Measurements from ENCODE around the gene NEU4.
A peak's percentile ranks its signal among the peaks of the same experiment; 100 is the strongest.
"Not testable (repeated sequence)": the region's sequence is repeated elsewhere in the genome, so short reads cannot be mapped to it uniquely, and the experiment has no call there.

The NEU4 gene

DNA sequence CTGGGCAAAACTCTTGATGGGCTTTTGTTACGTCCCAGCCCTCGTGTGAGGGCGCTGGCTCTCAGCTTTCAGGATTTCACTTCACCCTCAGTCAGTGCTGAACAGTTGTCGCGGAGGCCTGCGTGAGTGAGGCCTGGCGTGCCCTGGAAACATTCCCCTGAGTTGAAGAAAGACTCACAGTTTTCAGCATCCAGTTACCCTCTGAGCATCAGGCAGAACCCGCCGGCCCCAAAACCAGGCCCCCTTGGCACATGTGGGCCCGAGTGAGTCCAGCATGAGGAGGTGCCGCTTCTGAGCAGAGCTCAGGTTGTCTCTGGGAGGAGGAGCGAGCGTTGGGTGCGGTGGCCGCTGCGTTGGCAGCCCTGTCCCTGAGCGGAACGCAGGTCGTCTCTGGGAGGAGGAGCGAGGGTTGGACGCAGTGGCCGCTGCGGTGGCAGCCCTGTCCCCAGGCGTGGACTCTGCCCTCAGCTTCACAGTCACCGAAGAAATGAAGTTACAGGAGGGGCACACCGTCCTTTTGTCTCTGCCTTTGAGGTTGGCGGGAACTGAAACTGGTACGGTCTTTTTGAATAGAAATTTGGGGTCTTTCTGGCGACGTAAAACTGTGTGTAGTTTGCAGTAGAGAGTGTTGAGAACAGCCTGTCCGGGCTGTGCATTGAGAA, at the start of gene NEU4:
Gene NEU4 (plus strand): TSS at position 473 of the 662 bp plus-strand sequence. CDS start 5,292 bp downstream, outside the sequence.
- DNase-seq: peak; percentile 60

GRCh38 chr2:241759893-241760292, 49.1 kb upstream of the NEU4 start:
- not testable (repeated sequence) for DNase-seq

GRCh38 chr2:241760301-241760771, 48.7 kb upstream of the NEU4 start:
- DNase-seq: peak; percentile 75

- DNase-seq: no peak
Observed at GRCh38 chr2:241762321-241762932, 46.6 kb upstream of the NEU4 start.

DNA sequence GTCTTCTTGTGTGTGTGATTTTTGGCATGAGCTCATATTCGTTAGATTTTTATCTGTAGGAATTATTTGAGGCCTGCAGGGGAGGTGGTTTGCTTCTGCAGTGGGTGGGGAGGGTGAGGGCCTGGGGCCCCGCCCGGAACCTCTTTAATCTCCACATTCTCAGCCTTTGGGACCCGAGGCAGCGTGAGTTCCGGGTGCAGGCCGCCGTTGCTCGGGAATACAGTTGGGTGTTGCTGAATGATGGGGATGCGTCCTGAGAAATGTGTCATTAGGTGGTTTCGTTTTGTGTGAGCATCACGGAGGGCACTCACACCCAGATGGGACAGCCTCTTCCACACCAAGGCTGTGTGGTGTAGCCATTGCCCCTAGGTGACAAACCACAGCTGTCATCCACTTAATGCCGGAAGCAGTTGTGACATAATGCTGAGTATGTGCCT, 46.0 kb upstream of the NEU4 start:
- no peak for DNase-seq

DNA sequence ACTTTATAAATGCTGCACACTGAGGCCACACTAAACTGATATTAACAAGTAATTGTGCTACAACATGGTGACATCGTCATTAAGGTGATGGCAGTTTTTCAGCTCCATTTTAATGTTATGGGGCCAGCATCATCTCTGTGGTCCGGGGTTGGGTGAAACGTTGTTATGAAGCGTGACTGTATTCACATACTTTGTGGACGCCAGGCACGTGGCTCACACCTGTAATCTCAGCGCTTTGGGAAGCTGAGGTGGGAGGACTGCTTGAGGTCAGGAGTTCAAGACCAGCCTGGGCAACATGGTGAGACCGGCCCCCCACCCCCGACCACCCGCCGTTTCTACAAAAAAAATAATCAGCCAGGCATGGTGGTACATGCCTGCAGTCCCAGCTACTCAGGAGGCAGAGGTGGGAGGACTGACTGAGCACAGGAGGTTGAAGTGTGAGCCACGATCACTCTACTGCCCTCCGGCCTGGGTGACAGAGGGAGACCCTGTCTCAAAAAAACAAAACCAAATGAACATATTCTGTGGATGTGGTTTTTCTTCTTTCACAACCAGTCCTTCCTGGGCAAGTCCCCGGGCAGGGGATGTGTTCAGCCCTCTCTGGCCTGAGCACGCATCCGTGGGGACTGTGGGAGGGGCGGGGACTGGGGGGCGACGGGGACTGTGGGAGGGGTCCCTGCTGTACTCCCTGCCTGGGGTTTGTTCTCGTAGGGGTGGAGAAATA, 45.3 kb upstream of the NEU4 start:
- no peak for DNase-seq

GRCh38 chr2:241764275-241765241, 44.4 kb upstream of the NEU4 start:
- DNase-seq: peak; percentile 61

- no peak for DNase-seq
Observed at GRCh38 chr2:241767464-241768250, 41.3 kb upstream of the NEU4 start.

GRCh38 chr2:241768251-241768711, 40.7 kb upstream of the NEU4 start:
- no peak for DNase-seq

GRCh38 chr2:241768850-241769249, 40.1 kb upstream of the NEU4 start:
- DNase-seq: no peak

- no peak for DNase-seq
Observed at GRCh38 chr2:241769819-241770184, 39.2 kb upstream of the NEU4 start.

DNA sequence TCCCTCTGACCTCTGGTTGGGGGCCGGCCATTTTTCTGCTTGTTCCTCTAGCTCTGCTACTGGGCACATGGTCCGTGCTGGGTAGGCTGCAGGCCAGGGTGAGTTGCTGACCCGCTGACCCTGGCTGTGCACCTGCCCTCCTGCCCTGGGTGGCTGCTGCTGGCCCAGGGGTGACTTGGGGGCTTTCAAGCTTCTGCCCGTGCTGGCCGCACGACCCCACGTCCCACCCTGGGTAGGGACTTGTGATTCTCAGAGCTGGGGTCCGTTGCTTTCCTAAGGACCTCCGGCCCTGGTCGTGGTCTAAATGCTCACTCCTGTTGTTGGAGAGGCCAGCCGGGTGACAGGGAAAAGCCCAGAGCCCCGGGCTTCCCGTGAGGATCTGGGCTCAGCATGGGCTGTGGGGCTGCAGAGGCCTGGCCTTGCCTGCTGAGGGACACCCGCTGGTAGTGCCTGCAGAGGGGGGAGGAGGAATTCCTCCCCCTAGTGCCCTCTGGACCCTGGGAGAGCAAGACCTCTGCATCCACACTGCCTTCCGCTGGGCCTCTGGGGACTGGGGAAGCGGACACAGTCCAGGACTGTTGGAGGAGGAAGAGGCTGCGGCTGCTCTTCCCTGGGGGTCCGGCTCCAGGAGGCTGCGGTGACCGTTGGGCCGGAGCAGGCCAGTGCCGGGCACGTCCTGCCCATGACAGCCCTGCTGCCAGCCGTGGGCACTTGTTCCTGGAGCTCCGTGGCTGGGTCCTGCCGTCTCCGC, 38.6 kb upstream of the NEU4 start:
- DNase-seq: peak; percentile 56

GRCh38 chr2:241770936-241771285, 38.1 kb upstream of the NEU4 start:
- peak; percentile 20 for DNase-seq

DNA sequence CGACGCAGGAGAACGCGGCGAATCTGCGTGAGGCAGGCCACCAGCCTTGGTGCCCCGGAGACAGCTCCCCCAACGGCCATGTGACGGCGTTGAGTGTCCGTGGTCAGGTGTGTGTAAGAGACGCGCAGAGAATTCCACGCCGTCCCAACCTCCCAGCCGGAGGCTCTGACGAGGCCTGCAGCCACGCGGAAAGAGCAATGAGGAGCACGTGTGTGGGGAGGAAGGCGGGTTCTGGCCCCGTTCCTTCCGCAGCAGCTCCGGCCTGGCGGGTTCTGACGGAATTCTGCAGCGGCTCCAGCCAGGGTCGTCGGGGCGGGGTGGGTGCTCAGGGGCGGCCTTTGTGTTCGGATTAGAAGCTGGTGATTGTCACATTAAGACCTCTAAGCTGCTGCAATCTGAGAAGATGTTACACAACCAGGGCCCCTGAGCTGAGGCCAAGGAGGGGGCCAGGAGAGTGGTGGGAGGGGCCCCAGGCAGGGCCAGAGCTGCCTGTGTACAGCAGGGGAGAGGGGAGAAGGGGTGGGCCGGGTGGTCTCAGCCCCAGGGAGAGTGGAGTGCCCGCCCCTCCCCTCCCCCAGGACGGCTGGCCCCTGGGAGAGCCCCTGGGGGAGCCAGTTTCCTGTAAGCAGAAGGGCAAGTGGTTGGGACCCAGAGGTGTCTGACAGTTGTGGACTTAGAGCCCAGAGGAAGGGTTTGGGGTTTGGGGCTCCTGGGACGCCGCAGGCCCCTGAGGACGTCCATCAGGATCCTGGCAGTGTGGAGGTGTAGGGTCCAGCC, 37.5 kb upstream of the NEU4 start:
- peak; percentile 79 for DNase-seq

GRCh38 chr2:241772063-241772499, 36.9 kb upstream of the NEU4 start:
- DNase-seq: peak; percentile 25

GRCh38 chr2:241773511-241774418, 35.2 kb upstream of the NEU4 start:
- DNase-seq: no peak

DNA sequence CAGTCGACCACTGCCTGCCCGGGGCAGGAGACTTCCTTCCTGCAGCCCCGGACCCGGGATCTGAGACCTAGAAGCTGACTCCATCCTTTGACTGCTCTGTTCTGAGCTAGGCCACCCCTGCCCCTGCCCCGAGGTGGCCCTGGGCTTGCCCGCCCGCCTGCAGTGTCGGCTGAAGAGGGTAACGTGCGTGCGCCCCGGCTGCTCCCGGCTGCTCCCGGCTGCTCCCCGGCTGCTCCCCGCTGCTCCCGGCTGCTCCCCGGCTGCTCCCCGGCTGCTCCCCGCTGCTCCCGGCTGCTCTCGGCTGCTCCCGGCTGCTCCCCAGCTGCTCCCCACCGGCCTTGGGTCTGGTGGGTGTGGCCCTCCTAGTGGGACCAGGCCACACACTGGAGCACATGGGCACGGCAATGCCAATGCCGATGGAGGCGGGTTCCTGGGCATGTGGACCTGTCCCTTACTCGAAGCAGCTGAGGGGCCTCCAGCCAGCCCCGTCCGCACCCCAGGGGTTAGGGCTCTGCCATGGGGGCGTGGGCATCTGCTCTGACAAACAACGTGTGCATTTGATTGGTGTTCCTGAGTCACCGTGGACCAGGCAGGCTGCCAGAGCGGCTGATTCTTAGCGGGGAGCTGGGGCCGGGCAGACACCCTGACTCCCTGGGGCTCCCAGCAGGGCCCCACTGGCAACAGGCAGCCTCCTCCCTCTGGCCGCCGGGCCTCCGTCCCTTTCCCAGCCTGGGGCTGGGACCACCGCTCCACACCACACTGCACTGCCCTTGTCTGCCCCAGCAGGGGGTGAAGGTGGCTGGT, 34.4 kb upstream of the NEU4 start:
- no peak for DNase-seq
